Glutamatergic neuron (in vitro differentiated cells): Measurements from ENCODE around the gene GPR4. TPM values are rescaled to one million over a fixed set of nuclear protein-coding genes. Genes with fewer than 3 reads are reported as not detected.

ENCODE experiments used
- microRNA-seq: library from miRNA; unstranded; fragments of <30 nt; microRNA quantifications from one replicate; pipeline ENCODE4, GENCODE V29; 2020; ENCODE audit not compliant: unreplicated experiment
- total RNA-seq: library from RNA; stranded (reverse); fragmentation: NEBNext Ultra II Directional; extraction: Animal tissue kit (Norgen Biotek cat#: 25700); gene quantifications from one replicate; pipeline ENCODE4 v1.2.1, GENCODE V29; 2021; ENCODE audit not compliant: unreplicated experiment

GPR4 gene
- total RNA-seq, 1 donor from 2014 or later: not detected

Small RNA genes lying within 50 kb of the gene (microRNA-seq; reads per million reads assigned to microRNA genes)
- 984 reads per million, percentile 89 among the genes with 10 or more reads in this experiment for gene MIR330

Other genes starting within 250 kb of the GPR4 start
- 52.9 TPM for gene ERCC2, start 231.6 kb downstream of the GPR4 start, total RNA-seq
- 0.93 TPM for gene PPP1R13L, start 197.1 kb downstream of the GPR4 start, total RNA-seq
- gene POLR1G, start 195.6 kb downstream of the GPR4 start, total RNA-seq: 4.3 TPM
- gene ERCC1, start 178.3 kb downstream of the GPR4 start, total RNA-seq: 65.7 TPM
- not detected for gene FOSB, start 134.2 kb downstream of the GPR4 start, total RNA-seq
- 179 TPM for gene RTN2, start 105.2 kb downstream of the GPR4 start, total RNA-seq
- 6.6 TPM for gene PPM1N, start 103.8 kb downstream of the GPR4 start, total RNA-seq
- gene VASP, start 94.7 kb downstream of the GPR4 start, total RNA-seq: 73.6 TPM
- gene OPA3, start 17.4 kb downstream of the GPR4 start, total RNA-seq: 10.5 TPM
- 53.2 TPM for gene EML2, start 37.2 kb upstream of the GPR4 start, total RNA-seq
- 36.4 TPM for gene GIPR, start 66.0 kb upstream of the GPR4 start, total RNA-seq
- gene SNRPD2, start 89.7 kb upstream of the GPR4 start, total RNA-seq: 264 TPM
- 2.6 TPM for gene QPCTL, start 90.5 kb upstream of the GPR4 start, total RNA-seq
- 20.4 TPM for gene FBXO46, start 128.7 kb upstream of the GPR4 start, total RNA-seq
- gene MEIOSIN, start 131.2 kb upstream of the GPR4 start, total RNA-seq: not detected
- 2.0 TPM for gene SIX5, start 167.0 kb upstream of the GPR4 start, total RNA-seq
- 107 TPM for gene DMPK, start 180.3 kb upstream of the GPR4 start, total RNA-seq
- 123 TPM for gene DMWD, start 190.6 kb upstream of the GPR4 start, total RNA-seq
- gene RSPH6A, start 213.1 kb upstream of the GPR4 start, total RNA-seq: 0.61 TPM